Keratinocyte (primary cell): ENCODE measurements around the gene NF2. TPM values are rescaled to one million over a fixed set of nuclear protein-coding genes. Genes with fewer than 3 reads are reported as not detected.
A peak's percentile ranks its signal among the peaks of the same experiment; 100 is the strongest.

Experiments used
- DNase-seq: peaks from one replicate; pipeline ENCODE4 v3.0.0-alpha.2; 2011; ENCODE audit warnings: low read depth, missing footprints, low spot score
- FAIRE-seq: peaks from 2 replicates; lab custom pipeline; 2011; peaks lifted over from hg19 to GRCh38; lab: Jason Lieb, UNC
- H2AFZ ChIP-seq: 2 replicates; pipeline ENCODE4 v1.6.0; 2012; ENCODE audit warnings: low read length, control low read depth, inconsistent platforms; ENCODE audit not compliant: control insufficient read depth
- H3K27ac ChIP-seq: 2 replicates; pipeline ENCODE4 v1.5.1; 2011; ENCODE audit warnings: low read length; ENCODE audit not compliant: control insufficient read depth, insufficient read depth
- H3K27me3 ChIP-seq: 3 replicates; pipeline ENCODE4 v1.6.0; 2011; ENCODE audit warnings: low read length; ENCODE audit not compliant: control insufficient read depth, insufficient read depth; ENCODE audit errors: extremely low read depth
- H3K36me3 ChIP-seq, 2 experiments: 2 replicates in 1 of 2; 3 replicates in 1 of 2; pipeline ENCODE4 v1.5.1; 2011; ENCODE audit warnings: low read length in 2 of 2, mild to moderate bottlenecking in 1 of 2; ENCODE audit not compliant: control insufficient read depth in 2 of 2, insufficient read depth in 2 of 2; ENCODE audit errors: extremely low read depth in 1 of 2
- H3K4me1 ChIP-seq: 3 replicates; pipeline ENCODE4 v1.5.1; 2011; ENCODE audit warnings: low read length; ENCODE audit not compliant: control insufficient read depth, insufficient read depth; ENCODE audit errors: extremely low read depth
- H3K4me2 ChIP-seq: 3 replicates; pipeline ENCODE4 v1.6.0; 2011; ENCODE audit warnings: low read depth, low read length; ENCODE audit not compliant: control insufficient read depth, insufficient read depth; ENCODE audit errors: extremely low read depth
- H3K4me3 ChIP-seq, 3 experiments: fragments of 200-600 bp in 1 of 3; sonication (generic) in 1 of 3; 2 replicates in 2 of 3; 3 replicates in 1 of 3; pipeline ENCODE4 v1.5.1; 2011 to 2016; ENCODE audit warnings: low read length in 3 of 3, mild to moderate bottlenecking in 3 of 3, control low read depth in 2 of 3, inconsistent platforms in 1 of 3, low read depth in 1 of 3, mixed read lengths in 1 of 3, mixed run types in 1 of 3, moderate library complexity in 1 of 3; ENCODE audit not compliant: control insufficient read depth in 2 of 3, insufficient read depth in 2 of 3; ENCODE audit errors: extremely low read depth in 1 of 3
- H3K79me2 ChIP-seq: 2 replicates; pipeline ENCODE4 v1.6.0; 2012; ENCODE audit warnings: low read length; ENCODE audit not compliant: control insufficient read depth, insufficient read depth
- H3K9ac ChIP-seq: 3 replicates; pipeline ENCODE4 v1.6.0; 2011; ENCODE audit warnings: low read length; ENCODE audit not compliant: control insufficient read depth, insufficient read depth; ENCODE audit errors: extremely low read depth
- H3K9me1 ChIP-seq: 3 replicates; pipeline ENCODE4 v1.6.0; 2011; ENCODE audit warnings: low read length; ENCODE audit not compliant: control insufficient read depth, insufficient read depth; ENCODE audit errors: extremely low read depth
- H3K9me3 ChIP-seq: 2 replicates; pipeline ENCODE4 v1.5.1; 2012; ENCODE audit warnings: low read depth, low read length; ENCODE audit not compliant: control insufficient read depth
- H4K20me1 ChIP-seq: 3 replicates; pipeline ENCODE4 v1.6.0; 2011; ENCODE audit warnings: low read length; ENCODE audit not compliant: control insufficient read depth, insufficient read depth; ENCODE audit errors: extremely low read depth
- EZH2 ChIP-seq: IDR thresholded peaks from one replicate; pipeline ENCODE4 v1.6.1; 2012; ENCODE audit warnings: inconsistent platforms, mild to moderate bottlenecking, low read length, moderate library complexity
- dilution Hi-C: fragments of 300-500 bp; cut with MboI; formaldehyde crosslinking; loops from one replicate; pipeline ENCODE4 v1.7.0; 2020; ENCODE audit warnings: low sequenced_read_pairs; ENCODE audit not compliant: extremely low pct_ligation_motif_present
- polyA minus RNA-seq, 3 experiments: library from RNA; depleted of rRNA, polyadenylated mRNA; stranded (reverse); fragments of >200 nt; gene quantifications; 1 replicate in 1 of 3; 2 replicates in 1 of 3; 3 replicates in 1 of 3; pipeline ENCODE4 v1.2.3, GENCODE V29; 2011
- polyA plus RNA-seq, 5 experiments: library from polyadenylated mRNA; depleted of rRNA in 3 of 5; stranded (reverse) in 3 of 5; stranded (forward) in 1 of 5; unstranded in 1 of 5; fragments of >200 nt; gene quantifications; 1 replicate in 1 of 5; 2 replicates in 3 of 5; 3 replicates in 1 of 5; pipeline versions ENCODE4 v1.2.1 to v1.2.3, GENCODE V29; 2011 to 2012; ENCODE audit warnings: missing spikeins in 2 of 5, low read depth in 1 of 5, low replicate concordance in 1 of 5
- TF ChIP-seq, protein P1 (sequence below), 3 experiments: IDR thresholded peaks in 1 of 3; conservative IDR thresholded peaks in 1 of 3; optimal IDR thresholded peaks in 1 of 3; 2 replicates in 2 of 3; 3 replicates in 1 of 3; pipeline versions ENCODE3 to v1.5.1; 2011; ENCODE audit warnings: low read length in 3 of 3, mild to moderate bottlenecking in 3 of 3, moderate library complexity in 2 of 3, control low read depth in 1 of 3, inconsistent platforms in 1 of 3; ENCODE audit not compliant: insufficient read depth in 2 of 3; ENCODE audit errors: extremely low read depth in 1 of 3

NF2 gene
- 23.2 to 112 TPM (median 50.2 TPM) in 3 replicates for polyA plus RNA-seq
- polyA plus RNA-seq (2011; ENCODE audit: low read depth), result 13.5 TPM
- 52.7 and 56.2 TPM in 2 replicates for polyA plus RNA-seq (2011; cell fraction: cytosol; rRNA removed)
- polyA plus RNA-seq (2011; cell fraction: nucleus; rRNA removed), result 72.7 and 76.5 TPM in 2 replicates
- 17.9 and 74.8 TPM in 2 replicates for polyA plus RNA-seq (2012; ENCODE audit: low replicate concordance)
- polyA minus RNA-seq, result 47.2 to 164 TPM (median 91.6 TPM) in 3 replicates
- 77.5 TPM for polyA minus RNA-seq (2011; cell fraction: cytosol; rRNA and poly(A)+ RNA removed)
- polyA minus RNA-seq (2011; cell fraction: nucleus; rRNA and poly(A)+ RNA removed), result 46.5 and 81.8 TPM in 2 replicates

GRCh38 chr22:29603358-29604075 lies at the start of gene NF2:
TSS of gene NF2 (plus strand) at chr22:29603633. CDS start at chr22:29603999, 366 bp downstream.
- no peak for TF ChIP-seq EZH2
- TF ChIP-seq, protein P1, sequence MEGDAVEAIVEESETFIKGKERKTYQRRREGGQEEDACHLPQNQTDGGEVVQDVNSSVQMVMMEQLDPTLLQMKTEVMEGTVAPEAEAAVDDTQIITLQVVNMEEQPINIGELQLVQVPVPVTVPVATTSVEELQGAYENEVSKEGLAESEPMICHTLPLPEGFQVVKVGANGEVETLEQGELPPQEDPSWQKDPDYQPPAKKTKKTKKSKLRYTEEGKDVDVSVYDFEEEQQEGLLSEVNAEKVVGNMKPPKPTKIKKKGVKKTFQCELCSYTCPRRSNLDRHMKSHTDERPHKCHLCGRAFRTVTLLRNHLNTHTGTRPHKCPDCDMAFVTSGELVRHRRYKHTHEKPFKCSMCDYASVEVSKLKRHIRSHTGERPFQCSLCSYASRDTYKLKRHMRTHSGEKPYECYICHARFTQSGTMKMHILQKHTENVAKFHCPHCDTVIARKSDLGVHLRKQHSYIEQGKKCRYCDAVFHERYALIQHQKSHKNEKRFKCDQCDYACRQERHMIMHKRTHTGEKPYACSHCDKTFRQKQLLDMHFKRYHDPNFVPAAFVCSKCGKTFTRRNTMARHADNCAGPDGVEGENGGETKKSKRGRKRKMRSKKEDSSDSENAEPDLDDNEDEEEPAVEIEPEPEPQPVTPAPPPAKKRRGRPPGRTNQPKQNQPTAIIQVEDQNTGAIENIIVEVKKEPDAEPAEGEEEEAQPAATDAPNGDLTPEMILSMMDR (optimal IDR thresholded peaks at IDR 0.05 in 1 of 3, IDR thresholded peaks at IDR 0.05 in 1 of 3, conservative IDR thresholded peaks at IDR 0.05 in 1 of 3; ENCODE audit: extremely low read depth in 1 of 3, insufficient read depth in 2 of 3, low read length in 3 of 3), result peak in 1 of 3 experiments; percentile 50
- H3K4me2 ChIP-seq, result peak within 1 kb of the TSS; percentile 99
- DNase-seq (peak; percentile 98), FAIRE-seq (peak; percentile 94)
- dilution Hi-C loops, result no loop called here
- peak within 1 kb of the TSS; percentile 86 for H3K27ac ChIP-seq
- H3K4me1 ChIP-seq, result peaks cover 17% of the 10 kb centered on the region
- peak within 1 kb of the TSS; percentile 92 for H3K9ac ChIP-seq
- peaks cover 51% of the 10 kb centered on the region for H3K79me2 ChIP-seq
- no peaks in the 10 kb centered on the region for H4K20me1 ChIP-seq
- no peaks in the 10 kb centered on the region for H3K27me3 ChIP-seq
- H3K9me1 ChIP-seq, result no peaks in the 10 kb centered on the region
- no peaks in the 10 kb centered on the region for H3K9me3 ChIP-seq
- H3K4me3 ChIP-seq, result peak within 1 kb of the TSS; percentile 65 to 95 (median 76)
- peak within 1 kb of the TSS; percentile 86 for H2AFZ ChIP-seq
- peaks cover 3 to 14% of the 10 kb centered on the region in 2 experiments for H3K36me3 ChIP-seq

- TF ChIP-seq EZH2, result no peak
- TF ChIP-seq, protein P1 (optimal IDR thresholded peaks at IDR 0.05 in 1 of 3, IDR thresholded peaks at IDR 0.05 in 1 of 3, conservative IDR thresholded peaks at IDR 0.05 in 1 of 3; ENCODE audit: extremely low read depth in 1 of 3, insufficient read depth in 2 of 3, low read length in 3 of 3), result no peak
- FAIRE-seq (no peak), DNase-seq (no peak)
- Histone ChIP-seq H4K20me1 (no peaks in the 10 kb centered on the region), H2AFZ (no peak overlapping the region), H3K4me3 (no peak overlapping the region), H3K9ac (no peak overlapping the region), H3K4me2 (no peak overlapping the region), H3K79me2 (peaks cover 17% of the 10 kb centered on the region), H3K27ac (no peak overlapping the region), H3K9me1 (no peaks in the 10 kb centered on the region), H3K27me3 (no peaks in the 10 kb centered on the region), H3K36me3 (peaks cover 4 to 13% of the 10 kb centered on the region in 2 experiments), H3K4me1 (peaks cover 5% of the 10 kb centered on the region), H3K9me3 (no peaks in the 10 kb centered on the region)
- dilution Hi-C loops, result no loop called here
These were observed 48.3 kb upstream of the NF2 start for GRCh38 chr22:29555065-29555644.
